ENCODE data around the gene CCR6.

The CCR6 gene

GRCh38 chr6:167103041-167103891 is 19.6 kb upstream of the CCR6 start:
- H3K4me1 ChIP-seq (ENCODE audit: control insufficient read depth, insufficient read depth, low read length): no peaks in the 10 kb centered on the region
- H3K9ac ChIP-seq (ENCODE audit: low read length): no peak overlapping the region
- no peak overlapping the region for H3K27ac ChIP-seq (ENCODE audit: low read depth, low read length)
- no peaks in the 10 kb centered on the region for H3K27me3 ChIP-seq (ENCODE audit: control insufficient read depth, insufficient read depth, low read length)
- no peak overlapping the region for H3K4me3 ChIP-seq (ENCODE audit: low read length)
- H3K36me3 ChIP-seq (ENCODE audit: control insufficient read depth, insufficient read depth, low read length): no peaks in the 10 kb centered on the region

- Histone ChIP-seq H3K4me3 (ENCODE audit: low read length) (no peak overlapping the region), H3K27ac (ENCODE audit: low read depth, low read length) (no peak overlapping the region), H3K27me3 (ENCODE audit: control insufficient read depth, insufficient read depth, low read length) (no peaks in the 10 kb centered on the region), H3K9ac (ENCODE audit: low read length) (no peak overlapping the region), H3K36me3 (ENCODE audit: control insufficient read depth, insufficient read depth, low read length) (no peaks in the 10 kb centered on the region), H3K4me1 (ENCODE audit: control insufficient read depth, insufficient read depth, low read length) (no peaks in the 10 kb centered on the region)
These were observed 18.5 kb upstream of the CCR6 start for GRCh38 chr6:167104388-167104787.

GRCh38 chr6:167105060-167105459 is 17.8 kb upstream of the CCR6 start:
- Histone ChIP-seq H3K27me3 (ENCODE audit: control insufficient read depth, insufficient read depth, low read length) (no peaks in the 10 kb centered on the region), H3K27ac (ENCODE audit: low read depth, low read length) (no peak overlapping the region), H3K36me3 (ENCODE audit: control insufficient read depth, insufficient read depth, low read length) (no peaks in the 10 kb centered on the region), H3K9ac (ENCODE audit: low read length) (no peak overlapping the region), H3K4me1 (ENCODE audit: control insufficient read depth, insufficient read depth, low read length) (no peaks in the 10 kb centered on the region), H3K4me3 (ENCODE audit: low read length) (no peak overlapping the region)

GRCh38 chr6:167106406-167106805 is 16.5 kb upstream of the CCR6 start:
- H3K4me3 ChIP-seq (ENCODE audit: low read length): no peak overlapping the region
- no peak overlapping the region for H3K27ac ChIP-seq (ENCODE audit: low read depth, low read length)
- H3K36me3 ChIP-seq (ENCODE audit: control insufficient read depth, insufficient read depth, low read length): no peaks in the 10 kb centered on the region
- H3K9ac ChIP-seq (ENCODE audit: low read length): no peak overlapping the region
- no peaks in the 10 kb centered on the region for H3K27me3 ChIP-seq (ENCODE audit: control insufficient read depth, insufficient read depth, low read length)
- no peaks in the 10 kb centered on the region for H3K4me1 ChIP-seq (ENCODE audit: control insufficient read depth, insufficient read depth, low read length)

GRCh38 chr6:167107787-167108186 is 15.1 kb upstream of the CCR6 start:
- H3K4me3 ChIP-seq (ENCODE audit: low read length): no peak overlapping the region
- no peaks in the 10 kb centered on the region for H3K4me1 ChIP-seq (ENCODE audit: control insufficient read depth, insufficient read depth, low read length)
- H3K27me3 ChIP-seq (ENCODE audit: control insufficient read depth, insufficient read depth, low read length): no peaks in the 10 kb centered on the region
- H3K9ac ChIP-seq (ENCODE audit: low read length): no peak overlapping the region
- H3K27ac ChIP-seq (ENCODE audit: low read depth, low read length): no peak overlapping the region
- H3K36me3 ChIP-seq (ENCODE audit: control insufficient read depth, insufficient read depth, low read length): no peaks in the 10 kb centered on the region

GRCh38 chr6:167108278-167108677 is 14.6 kb upstream of the CCR6 start:
- H3K9ac ChIP-seq (ENCODE audit: low read length): no peak overlapping the region
- no peak overlapping the region for H3K4me3 ChIP-seq (ENCODE audit: low read length)
- H3K27ac ChIP-seq (ENCODE audit: low read depth, low read length): no peak overlapping the region
- H3K4me1 ChIP-seq (ENCODE audit: control insufficient read depth, insufficient read depth, low read length): no peaks in the 10 kb centered on the region
- no peaks in the 10 kb centered on the region for H3K36me3 ChIP-seq (ENCODE audit: control insufficient read depth, insufficient read depth, low read length)
- no peaks in the 10 kb centered on the region for H3K27me3 ChIP-seq (ENCODE audit: control insufficient read depth, insufficient read depth, low read length)

- Histone ChIP-seq H3K4me1 (ENCODE audit: control insufficient read depth, insufficient read depth, low read length) (no peaks in the 10 kb centered on the region), H3K27me3 (ENCODE audit: control insufficient read depth, insufficient read depth, low read length) (no peaks in the 10 kb centered on the region), H3K27ac (ENCODE audit: low read depth, low read length) (no peak overlapping the region)
These were observed 13.2 kb upstream of the CCR6 start for GRCh38 chr6:167109651-167110050.

GRCh38 chr6:167111597-167111996 is 11.3 kb upstream of the CCR6 start:
- peaks cover 7% of the 10 kb centered on the region for H3K4me1 ChIP-seq (ENCODE audit: control insufficient read depth, insufficient read depth, low read length)
- H3K36me3 ChIP-seq (ENCODE audit: control insufficient read depth, insufficient read depth, low read length): no peaks in the 10 kb centered on the region
- H3K27me3 ChIP-seq (ENCODE audit: control insufficient read depth, insufficient read depth, low read length): no peaks in the 10 kb centered on the region
- no peak overlapping the region for H3K27ac ChIP-seq (ENCODE audit: low read depth, low read length)
- H3K9ac ChIP-seq (ENCODE audit: low read length): no peak overlapping the region
- H3K4me3 ChIP-seq (ENCODE audit: low read length): no peak overlapping the region

More at GRCh38 chr6:167109651-167110050, 13.2 kb upstream of the CCR6 start:
- H3K36me3 ChIP-seq (ENCODE audit: control insufficient read depth, insufficient read depth, low read length): no peaks in the 10 kb centered on the region
- H3K4me3 ChIP-seq (ENCODE audit: low read length): no peak overlapping the region
- H3K9ac ChIP-seq (ENCODE audit: low read length): no peak overlapping the region

GRCh38 chr6:167112421-167112820 is 10.5 kb upstream of the CCR6 start:
- Histone ChIP-seq H3K4me1 (ENCODE audit: control insufficient read depth, insufficient read depth, low read length) (peaks cover 9% of the 10 kb centered on the region), H3K9ac (ENCODE audit: low read length) (no peak overlapping the region), H3K4me3 (ENCODE audit: low read length) (no peak overlapping the region), H3K27me3 (ENCODE audit: control insufficient read depth, insufficient read depth, low read length) (no peaks in the 10 kb centered on the region), H3K36me3 (ENCODE audit: control insufficient read depth, insufficient read depth, low read length) (no peaks in the 10 kb centered on the region), H3K27ac (ENCODE audit: low read depth, low read length) (no peak overlapping the region)

GRCh38 chr6:167113047-167113754 is 9.7 kb upstream of the CCR6 start:
- Histone ChIP-seq H3K4me3 (ENCODE audit: low read length) (no peak overlapping the region), H3K36me3 (ENCODE audit: control insufficient read depth, insufficient read depth, low read length) (no peaks in the 10 kb centered on the region), H3K27ac (ENCODE audit: low read depth, low read length) (no peak overlapping the region), H3K4me1 (ENCODE audit: control insufficient read depth, insufficient read depth, low read length) (peaks cover 9% of the 10 kb centered on the region), H3K27me3 (ENCODE audit: control insufficient read depth, insufficient read depth, low read length) (no peaks in the 10 kb centered on the region), H3K9ac (ENCODE audit: low read length) (no peak overlapping the region)

- H3K4me3 ChIP-seq (ENCODE audit: low read length): no peak overlapping the region
- H3K27ac ChIP-seq (ENCODE audit: low read depth, low read length): no peak overlapping the region
- no peaks in the 10 kb centered on the region for H3K27me3 ChIP-seq (ENCODE audit: control insufficient read depth, insufficient read depth, low read length)
- H3K4me1 ChIP-seq (ENCODE audit: control insufficient read depth, insufficient read depth, low read length): peaks cover 9% of the 10 kb centered on the region
- H3K36me3 ChIP-seq (ENCODE audit: control insufficient read depth, insufficient read depth, low read length): no peaks in the 10 kb centered on the region
- no peak overlapping the region for H3K9ac ChIP-seq (ENCODE audit: low read length)
These were observed 8.7 kb upstream of the CCR6 start for GRCh38 chr6:167113935-167114910.

- peaks cover 9% of the 10 kb centered on the region for H3K4me1 ChIP-seq (ENCODE audit: control insufficient read depth, insufficient read depth, low read length)
- H3K9ac ChIP-seq (ENCODE audit: low read length): no peak overlapping the region
- H3K27me3 ChIP-seq (ENCODE audit: control insufficient read depth, insufficient read depth, low read length): no peaks in the 10 kb centered on the region
- H3K4me3 ChIP-seq (ENCODE audit: low read length): no peak overlapping the region
- no peak overlapping the region for H3K27ac ChIP-seq (ENCODE audit: low read depth, low read length)
- H3K36me3 ChIP-seq (ENCODE audit: control insufficient read depth, insufficient read depth, low read length): no peaks in the 10 kb centered on the region
These were observed 7.8 kb upstream of the CCR6 start for GRCh38 chr6:167115054-167115453.

Measured in rectal smooth muscle tissue (tissue), 1 donor.